ENCODE data around the gene FTL. TPM values are rescaled to one million over a fixed set of nuclear protein-coding genes. Genes with fewer than 3 reads are reported as not detected.

FTL gene
- total RNA-seq, 2 experiments from 2014 or later: 1,137 to 1,177 TPM

DNA sequence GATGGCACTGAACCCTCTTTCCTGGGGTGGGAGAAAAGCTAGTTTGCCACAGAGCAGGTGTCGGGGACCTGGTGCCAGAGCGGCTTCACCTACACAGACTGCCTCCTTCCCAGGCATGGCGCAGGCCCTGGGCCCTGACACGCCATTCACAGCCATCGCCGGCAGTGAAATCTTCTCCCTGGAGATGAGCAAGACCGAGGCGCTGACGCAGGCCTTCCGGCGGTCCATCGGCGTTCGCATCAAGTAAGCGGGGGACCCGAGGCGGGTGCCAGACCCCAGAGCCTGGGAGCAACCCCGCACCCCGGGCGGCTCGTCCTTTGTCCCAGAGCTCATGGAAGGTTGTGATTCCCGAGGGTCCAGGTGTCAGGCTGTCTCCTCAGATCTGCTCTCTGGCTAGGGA, 41.8 kb downstream of the FTL start:
- Mint-ChIP-seq H3K4me3 (no peak overlapping the region), H3K27ac (no peak overlapping the region), H3K27me3 (no peaks in the 10 kb centered on the region), H3K9me3 (no peaks in the 10 kb centered on the region), H3K4me1 (no peaks in the 10 kb centered on the region), H3K36me3 (peaks cover 20% of the 10 kb centered on the region)
- DNase-seq: no peak

DNA sequence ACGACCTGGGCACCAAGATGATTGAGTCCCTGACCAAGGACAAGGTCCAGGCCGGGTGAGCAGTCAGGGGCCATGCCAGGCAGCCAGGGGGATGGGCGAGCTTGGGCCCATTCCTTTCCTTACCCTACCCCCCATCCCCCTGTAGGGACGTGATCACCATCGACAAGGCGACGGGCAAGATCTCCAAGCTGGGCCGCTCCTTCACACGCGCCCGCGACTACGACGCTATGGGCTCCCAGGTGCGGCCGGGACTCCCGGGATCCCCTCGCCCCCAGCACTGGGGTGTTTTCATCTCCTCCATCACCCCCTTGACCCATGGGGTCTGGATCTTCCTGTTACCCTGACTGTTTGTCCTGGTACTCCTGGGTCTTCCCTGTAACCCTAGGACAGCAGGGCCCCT, 44.7 kb downstream of the FTL start:
- no peaks in the 10 kb centered on the region for H3K9me3 Mint-ChIP-seq

DNA sequence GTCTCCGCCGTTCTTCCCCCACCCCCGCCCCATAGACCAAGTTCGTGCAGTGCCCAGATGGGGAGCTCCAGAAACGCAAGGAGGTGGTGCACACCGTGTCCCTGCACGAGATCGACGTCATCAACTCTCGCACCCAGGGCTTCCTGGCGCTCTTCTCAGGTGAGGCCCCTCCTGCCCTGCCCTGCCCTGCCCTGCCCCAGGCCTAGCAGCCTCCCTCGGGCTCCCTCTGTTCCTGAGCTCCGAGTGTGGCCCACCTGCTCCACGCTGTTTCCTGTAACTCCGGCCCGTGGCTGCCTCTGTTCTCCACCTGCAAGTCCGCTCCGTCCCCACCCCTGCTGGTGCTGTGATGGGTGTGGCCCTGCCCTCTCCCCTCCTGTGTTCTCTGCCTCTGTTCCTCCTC, 45.3 kb downstream of the FTL start:
- Mint-ChIP-seq H3K27me3 (no peaks in the 10 kb centered on the region), H3K4me1 (no peaks in the 10 kb centered on the region), H3K36me3 (peaks cover 13% of the 10 kb centered on the region), H3K27ac (no peak overlapping the region), H3K9me3 (no peaks in the 10 kb centered on the region), H3K4me3 (no peak overlapping the region)
- DNase-seq: no peak

More for the DNA sequence above, 44.7 kb downstream of the FTL start:
- Mint-ChIP-seq H3K4me3 (no peak overlapping the region), H3K27me3 (no peaks in the 10 kb centered on the region), H3K27ac (no peak overlapping the region), H3K36me3 (peaks cover 13% of the 10 kb centered on the region), H3K4me1 (no peaks in the 10 kb centered on the region)
- no peak for DNase-seq

DNA sequence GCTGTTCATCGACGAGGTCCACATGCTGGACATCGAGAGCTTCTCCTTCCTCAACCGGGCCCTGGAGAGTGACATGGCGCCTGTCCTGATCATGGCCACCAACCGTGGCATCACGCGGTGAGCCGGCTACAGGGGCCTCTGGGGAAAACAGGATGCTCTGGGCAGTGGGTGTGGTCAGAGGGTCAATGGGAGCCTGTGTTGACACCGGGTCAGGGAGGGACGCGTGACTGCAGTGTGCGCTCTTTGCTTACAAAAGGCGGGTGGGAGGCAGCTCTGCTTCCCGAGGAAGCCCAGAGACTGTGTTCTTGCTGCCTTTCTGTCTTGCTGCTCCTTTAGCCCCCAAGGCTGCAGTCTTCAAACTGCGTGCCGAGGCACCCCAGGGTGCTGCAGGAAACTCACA, 46.1 kb downstream of the FTL start:
- no peaks in the 10 kb centered on the region for H3K9me3 Mint-ChIP-seq
- no peak overlapping the region for H3K27ac Mint-ChIP-seq
- H3K27me3 Mint-ChIP-seq: no peaks in the 10 kb centered on the region
- peaks cover 12% of the 10 kb centered on the region for H3K36me3 Mint-ChIP-seq
- no peak overlapping the region for H3K4me3 Mint-ChIP-seq
- no peaks in the 10 kb centered on the region for H3K4me1 Mint-ChIP-seq
- DNase-seq: no peak

DNA sequence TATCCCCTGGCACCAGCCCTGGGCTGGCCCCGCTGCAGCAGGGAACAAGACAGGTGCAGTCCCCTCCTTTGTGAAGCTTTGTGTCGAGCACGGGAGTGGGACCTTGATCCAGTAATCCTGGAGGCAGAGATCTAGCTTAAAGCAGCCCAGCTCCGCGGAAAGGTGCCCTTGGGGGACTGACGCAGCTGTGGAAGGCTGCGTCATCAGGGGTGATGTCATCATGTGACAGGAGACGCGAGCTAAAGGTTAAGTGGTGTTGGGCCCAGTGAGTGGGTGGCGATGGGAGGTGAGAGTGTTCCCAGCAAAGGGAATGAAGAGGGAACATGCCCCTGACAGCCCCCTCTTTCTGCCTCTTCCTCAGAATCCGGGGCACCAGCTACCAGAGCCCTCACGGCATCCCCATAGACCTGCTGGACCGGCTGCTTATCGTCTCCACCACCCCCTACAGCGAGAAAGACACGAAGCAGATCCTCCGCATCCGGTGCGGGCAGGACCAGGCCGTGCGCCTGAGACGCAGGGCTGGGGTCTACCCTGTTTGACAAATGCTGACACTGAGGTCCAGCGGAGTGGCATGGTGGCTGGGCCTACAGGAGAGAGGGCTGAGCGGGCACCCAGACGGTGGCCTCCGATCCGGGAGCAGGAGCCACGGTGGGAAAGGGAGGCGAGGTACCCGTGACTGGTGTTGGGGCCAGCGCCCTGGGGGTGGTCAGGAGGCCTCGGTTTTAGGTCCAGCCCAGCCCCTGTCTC, 49.2 kb downstream of the FTL start:
- DNase-seq: no peak
- Mint-ChIP-seq H3K27ac (peak overlapping the region; percentile 21), H3K4me1 (peaks cover 10% of the 10 kb centered on the region), H3K9me3 (no peaks in the 10 kb centered on the region), H3K27me3 (peaks cover 9% of the 10 kb centered on the region), H3K4me3 (no peak overlapping the region), H3K36me3 (peaks cover 7% of the 10 kb centered on the region)

DNA sequence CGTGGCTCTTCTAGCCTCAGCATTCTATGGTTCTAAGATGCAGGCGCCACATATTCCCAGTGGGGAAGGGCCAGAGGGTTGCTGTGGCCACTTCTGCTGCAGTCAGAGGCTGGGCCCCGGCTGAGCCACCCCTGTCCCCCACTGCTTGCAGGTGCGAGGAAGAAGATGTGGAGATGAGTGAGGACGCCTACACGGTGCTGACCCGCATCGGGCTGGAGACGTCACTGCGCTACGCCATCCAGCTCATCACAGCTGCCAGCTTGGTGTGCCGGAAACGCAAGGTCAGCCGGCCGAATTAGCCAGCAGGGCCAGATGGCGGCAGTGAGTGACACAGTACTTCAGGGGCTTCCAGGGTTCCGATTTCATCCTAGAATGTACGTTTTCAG, 49.8 kb downstream of the FTL start:
- DNase-seq: no peak
- Mint-ChIP-seq H3K4me3 (no peak overlapping the region), H3K9me3 (no peaks in the 10 kb centered on the region), H3K36me3 (peaks cover 7% of the 10 kb centered on the region), H3K27ac (no peak overlapping the region), H3K4me1 (peaks cover 11% of the 10 kb centered on the region), H3K27me3 (peaks cover 15% of the 10 kb centered on the region)

DNA sequence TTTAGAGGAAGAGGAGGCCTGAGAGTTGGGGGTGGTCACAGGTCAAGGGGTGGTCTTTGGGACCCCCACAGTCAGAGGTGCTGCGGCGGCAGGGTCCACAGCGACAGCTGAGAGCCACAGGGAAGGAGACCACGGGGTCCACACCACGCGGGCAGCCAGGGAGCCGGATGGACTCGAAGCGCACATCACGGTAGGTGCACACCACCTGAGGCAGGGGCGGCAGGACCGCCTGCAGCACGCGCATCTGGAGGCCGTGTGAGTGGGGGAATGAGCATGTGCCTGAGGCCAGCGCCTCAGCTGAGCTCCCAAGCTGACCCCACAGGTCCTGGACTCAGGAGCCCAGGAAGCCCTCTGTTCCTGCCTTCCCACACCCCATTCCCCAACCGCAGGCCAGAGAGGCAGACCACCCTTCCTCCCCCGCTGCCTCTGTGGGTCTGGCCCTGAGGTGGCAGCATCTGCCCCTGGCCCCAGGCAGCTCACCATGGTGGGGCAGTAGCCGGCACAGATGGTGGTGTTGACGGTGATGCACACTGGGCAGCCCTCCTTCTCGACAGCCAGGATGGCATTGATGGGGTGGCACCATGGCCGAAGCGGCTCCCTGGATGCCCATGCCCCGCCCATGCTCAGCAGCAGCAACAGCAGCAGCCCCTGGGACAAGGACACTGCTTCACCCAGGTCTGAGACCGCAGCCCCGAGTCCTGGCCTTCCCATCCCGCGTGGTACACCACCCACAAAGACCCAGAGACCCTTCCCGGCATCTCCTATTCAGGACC, 51.1 kb downstream of the FTL start:
- no peak overlapping the region for H3K27ac Mint-ChIP-seq
- peaks cover 13% of the 10 kb centered on the region for H3K4me1 Mint-ChIP-seq
- DNase-seq: no peak
- H3K27me3 Mint-ChIP-seq: peaks cover 19% of the 10 kb centered on the region
- no peak overlapping the region for H3K4me3 Mint-ChIP-seq
- H3K9me3 Mint-ChIP-seq: no peaks in the 10 kb centered on the region
- peaks cover 5% of the 10 kb centered on the region for H3K36me3 Mint-ChIP-seq

Other genes with a start within 250 kb of the FTL start
- under 1 TPM; 0.41 to 0.46 TPM for gene MAMSTR, start 245.6 kb upstream of the FTL start, total RNA-seq
- under 1 TPM; 0.40 to 0.49 TPM for gene RASIP1, start 224.7 kb upstream of the FTL start, total RNA-seq
- gene IZUMO1, start 218.4 kb upstream of the FTL start, total RNA-seq: not detected
- under 1 TPM; 0.06 to 0.12 TPM for gene FUT1, start 212.7 kb upstream of the FTL start, total RNA-seq
- not detected for gene FGF21, start 209.8 kb upstream of the FTL start, total RNA-seq
- 10 to 100 TPM; 62.6 to 63.6 TPM for gene BCAT2, start 154.3 kb upstream of the FTL start, total RNA-seq
- under 1 TPM; 0.35 to 0.66 TPM for gene HSD17B14, start 128.8 kb upstream of the FTL start, total RNA-seq
- gene PLEKHA4, start 96.7 kb upstream of the FTL start, total RNA-seq: 1 to 10 TPM; 5.8 to 7.6 TPM
- gene PPP1R15A, start 92.9 kb upstream of the FTL start, total RNA-seq: 10 to 100 TPM; 60.8 to 65.4 TPM
- gene TULP2, start 66.6 kb upstream of the FTL start, total RNA-seq: under 1 TPM; 0.12 to 0.16 TPM
- 10 to 100 TPM; 90.6 to 91.7 TPM for gene NUCB1, start 65.0 kb upstream of the FTL start, total RNA-seq
- 1 to 10 TPM in 1 of 2 experiments, under 1 TPM in 1; 0.74 to 1.1 TPM for gene DHDH, start 31.6 kb upstream of the FTL start, total RNA-seq
- gene BAX, start 10.4 kb upstream of the FTL start, total RNA-seq: 100 to 1,000 TPM; 191 TPM
- 10 to 100 TPM; 48.9 to 57.6 TPM for gene GYS1, start 28.0 kb downstream of the FTL start, total RNA-seq
- 100 to 1,000 TPM; 187 to 189 TPM for gene RUVBL2, start 28.6 kb downstream of the FTL start, total RNA-seq
- gene LHB, start 51.8 kb downstream of the FTL start, total RNA-seq: not detected
- not detected for gene CGB3, start 59.0 kb downstream of the FTL start, total RNA-seq
- gene CGB2, start 66.6 kb downstream of the FTL start, total RNA-seq: not detected
- not detected for gene CGB1, start 71.6 kb downstream of the FTL start, total RNA-seq
- gene CGB5, start 78.5 kb downstream of the FTL start, total RNA-seq: not detected
- not detected for gene CGB8, start 83.8 kb downstream of the FTL start, total RNA-seq
- not detected for gene CGB7, start 92.4 kb downstream of the FTL start, total RNA-seq
- gene NTF4, start 99.5 kb downstream of the FTL start, total RNA-seq: not detected
- not detected for gene KCNA7, start 107.4 kb downstream of the FTL start, total RNA-seq
- gene SNRNP70, start 120.1 kb downstream of the FTL start, total RNA-seq: 100 to 1,000 TPM; 205 to 230 TPM
- gene LIN7B, start 149.1 kb downstream of the FTL start, total RNA-seq: 1 to 10 TPM; 2.2 to 2.5 TPM
- gene C19orf73, start 153.8 kb downstream of the FTL start, total RNA-seq: 1 to 10 TPM; 1.0 to 1.3 TPM
- 1 to 10 TPM; 3.2 to 4.3 TPM for gene PPFIA3, start 154.2 kb downstream of the FTL start, total RNA-seq
- gene HRC, start 190.1 kb downstream of the FTL start, total RNA-seq: not detected
- gene TRPM4, start 192.5 kb downstream of the FTL start, total RNA-seq: not detected